Erythroblast (primary cell): ENCODE data around the gene CCDC71L.

Experiments
- GATA1 ChIP-seq: IDR thresholded peaks from 2 replicates; pipeline ENCODE4 v1.6.1; 2011; ENCODE audit warnings: low read depth, mild to moderate bottlenecking, control low read depth, low read length, moderate library complexity
- POLR2A ChIP-seq: IDR thresholded peaks from 2 replicates; pipeline ENCODE4 v1.6.1; 2011; ENCODE audit warnings: mild to moderate bottlenecking, low read length

DNA sequence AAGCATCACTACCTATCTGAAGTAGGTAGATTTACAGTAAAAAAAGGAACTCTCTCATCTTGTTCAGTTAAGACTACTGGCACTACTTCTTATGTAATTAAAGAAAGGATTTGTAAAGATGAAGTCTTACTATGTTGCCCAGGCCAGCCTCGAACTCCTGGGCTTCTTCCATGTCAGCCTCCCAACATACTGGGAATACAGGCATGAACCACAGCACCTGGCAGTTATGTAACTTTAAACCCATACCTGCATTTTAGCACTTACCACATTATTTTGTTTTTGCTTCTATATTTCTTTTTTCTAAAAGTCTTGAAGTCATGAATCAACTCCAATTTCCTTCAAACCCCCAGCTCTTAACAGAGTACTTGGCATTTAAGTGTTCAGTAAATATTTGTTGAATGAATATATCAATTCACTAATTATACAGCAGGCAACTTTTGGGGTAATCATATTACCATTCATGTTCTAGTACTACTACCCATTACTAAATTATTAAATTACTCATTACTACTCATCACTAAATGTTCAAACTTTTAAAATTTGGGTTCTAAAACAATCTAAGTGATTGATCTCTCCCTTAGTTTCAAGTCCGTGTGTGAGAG is 31.6 kb upstream of the CCDC71L start:
- TF ChIP-seq POLR2A (no peak), GATA1 (no peak)
